CD4-positive, CD25-positive, alpha-beta regulatory T cell (primary cell): ENCODE measurements around the gene B4GALT2. TPM values are rescaled to one million over a fixed set of nuclear protein-coding genes. Genes with fewer than 3 reads are reported as not detected.

Experiments used
- ATAC-seq, 2 donors: fragments of 150-1000 bp; cut with Tn5 transposase; one replicate each; pipeline ENCODE4 v1.10.0; 2021; ENCODE audit warnings: low read depth in 2 of 2, moderate number of reproducible peaks in 2 of 2, moderate library complexity in 1 of 2
- DNase-seq, 3 donors: peaks; one replicate each; pipeline versions ENCODE4 v3.0.0 to v3.0.0-alpha.2; 2012 to 2022; ENCODE audit warnings: mixed read lengths in 1 of 3
- H3K27ac ChIP-seq: one replicate; pipeline ENCODE4 v1.7.0; 2013; ENCODE audit warnings: mild to moderate bottlenecking, low read length; ENCODE audit not compliant: insufficient read depth, poor library complexity, severe bottlenecking
- H3K27me3 ChIP-seq: one replicate; pipeline ENCODE4 v1.7.0; 2013; ENCODE audit warnings: low read length; ENCODE audit not compliant: control insufficient read depth, insufficient read depth
- H3K36me3 ChIP-seq: one replicate; pipeline ENCODE4 v1.7.0; 2013; ENCODE audit warnings: mild to moderate bottlenecking, low read length, moderate library complexity; ENCODE audit not compliant: control insufficient read depth, insufficient read depth
- H3K4me1 ChIP-seq: 2 replicates; pipeline ENCODE4 v1.7.0; 2013; ENCODE audit warnings: mild to moderate bottlenecking, low read length; ENCODE audit not compliant: insufficient read depth, control insufficient read depth, poor library complexity, severe bottlenecking
- H3K4me3 ChIP-seq: one replicate; pipeline ENCODE4 v1.7.0; 2013; ENCODE audit warnings: low read depth, mild to moderate bottlenecking, low read length, moderate library complexity
- H3K9me3 ChIP-seq, 2 experiments: 1 replicate in 1 of 2; 2 replicates in 1 of 2; pipeline ENCODE4 v1.7.0; 2013; ENCODE audit warnings: low read length in 2 of 2, mild to moderate bottlenecking in 1 of 2, moderate library complexity in 1 of 2; ENCODE audit not compliant: control insufficient read depth in 2 of 2
- H3K27ac Mint-ChIP-seq, 3 donors: one replicate each; pipeline ENCODE4 v1.8.0; 2020 to 2022; ENCODE audit warnings: mild to moderate bottlenecking in 3 of 3, mixed read lengths in 3 of 3, moderate library complexity in 2 of 3
- H3K27me3 Mint-ChIP-seq: one replicate; pipeline ENCODE4 v1.8.0; 2022; ENCODE audit warnings: mild to moderate bottlenecking, mixed read lengths
- H3K36me3 Mint-ChIP-seq: one replicate; pipeline ENCODE4 v1.8.0; 2020; ENCODE audit warnings: mixed read lengths
- H3K4me1 Mint-ChIP-seq, 4 donors: one replicate each; pipeline ENCODE4 v1.8.0; 2020 to 2022; ENCODE audit warnings: mixed read lengths in 4 of 4, mild to moderate bottlenecking in 1 of 4
- H3K4me3 Mint-ChIP-seq, 4 donors: one replicate each; pipeline ENCODE4 v1.8.0; 2020 to 2022; ENCODE audit warnings: mild to moderate bottlenecking in 4 of 4, mixed read lengths in 4 of 4, moderate library complexity in 3 of 4
- H3K9me3 Mint-ChIP-seq, 7 donors: one replicate each; pipeline ENCODE4 v1.8.0; 2020 to 2022; ENCODE audit warnings: mixed read lengths in 7 of 7, mild to moderate bottlenecking in 3 of 7, moderate library complexity in 2 of 7
- polyA plus RNA-seq, 4 donors: library from polyadenylated mRNA; unstranded; fragments of 300-500 nt; fragmentation: Illumina TruSeq; gene quantifications; one replicate each; pipeline ENCODE4 v1.2.3, GENCODE V29; 2021
- total RNA-seq: library from RNA; stranded (reverse); gene quantifications from one replicate; pipeline ENCODE4 v1.2.3, GENCODE V29; 2022

The B4GALT2 gene
- total and polyA plus RNA-seq, 5 donors from 2014 or later = 0.20 to 0.86 (median 0.32) TPM

DNA sequence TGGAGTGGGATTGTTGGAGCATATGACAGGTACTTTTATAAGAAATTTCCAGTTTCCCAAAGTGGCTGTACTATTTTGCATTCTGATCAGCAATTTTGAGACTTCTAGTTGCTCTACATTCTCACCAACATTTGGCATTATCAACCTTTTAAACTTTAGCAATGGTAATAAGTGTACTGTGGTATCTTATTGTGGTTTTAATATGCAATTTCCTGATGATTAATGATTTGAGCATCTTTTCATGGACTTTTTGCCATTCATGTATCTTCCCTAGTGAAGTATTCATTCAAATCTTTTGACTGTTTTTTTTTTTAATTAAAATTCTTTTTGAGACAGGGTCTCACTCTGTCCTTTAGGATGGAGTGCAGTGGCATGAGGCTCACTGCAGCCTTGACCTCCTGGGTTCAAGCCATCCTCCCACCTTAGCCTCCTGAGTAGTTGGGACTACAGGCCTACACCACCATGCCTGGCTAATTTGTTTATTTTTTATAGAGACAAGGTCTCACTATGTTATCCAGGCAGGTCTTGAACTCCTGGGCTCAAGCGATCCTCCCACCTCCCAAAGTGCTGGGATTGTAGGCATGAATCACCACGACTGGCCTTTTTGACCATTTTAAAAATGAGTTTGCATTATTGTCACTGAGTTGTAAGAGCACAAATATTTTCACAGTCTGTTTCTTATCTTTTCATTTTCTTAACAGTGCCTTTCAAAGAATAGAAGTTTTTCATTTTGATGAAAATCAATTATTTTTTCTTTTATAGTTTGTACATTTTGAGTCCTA, 60.1 kb downstream of the B4GALT2 start:
- Mint-ChIP-seq H3K4me1 (no peaks in the 10 kb centered on the region), H3K36me3 (no peaks in the 10 kb centered on the region), H3K9me3 (no peaks in the 10 kb centered on the region), H3K27me3 (peaks cover 16% of the 10 kb centered on the region), H3K27ac (no peak overlapping the region), H3K4me3 (no peak overlapping the region)
- H3K9me3 ChIP-seq = no peaks in the 10 kb centered on the region
- no peak overlapping the region for H3K27ac ChIP-seq
- no peaks in the 10 kb centered on the region for H3K4me1 ChIP-seq
- peaks cover 2% of the 10 kb centered on the region for H3K27me3 ChIP-seq
- H3K4me3 ChIP-seq = no peak overlapping the region
- no peaks in the 10 kb centered on the region for H3K36me3 ChIP-seq
- no peak for DNase-seq
- no peak for ATAC-seq

DNA sequence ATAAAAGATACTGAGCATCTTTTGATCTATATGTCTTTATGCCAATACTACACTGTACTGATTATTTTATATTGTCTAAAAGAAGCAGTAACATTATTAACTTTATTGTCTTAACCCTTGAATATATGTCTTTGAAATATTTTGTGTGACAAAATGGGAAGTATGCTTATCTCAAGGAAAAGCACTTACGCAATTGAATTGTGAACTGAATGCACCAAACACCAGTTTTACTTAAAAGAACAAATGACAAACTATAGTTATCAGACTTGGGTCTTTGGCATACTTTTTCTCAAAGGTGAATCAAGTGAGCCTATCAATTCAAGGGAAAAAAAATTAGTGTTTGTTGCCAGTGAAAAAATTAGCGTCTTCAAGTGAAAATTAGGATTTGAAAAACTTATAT, 61.4 kb downstream of the B4GALT2 start:
- no peak overlapping the region for H3K4me3 ChIP-seq
- Mint-ChIP-seq H3K27ac (no peak overlapping the region), H3K27me3 (peaks cover 18% of the 10 kb centered on the region), H3K4me1 (no peaks in the 10 kb centered on the region), H3K4me3 (no peak overlapping the region), H3K36me3 (no peaks in the 10 kb centered on the region), H3K9me3 (no peaks in the 10 kb centered on the region)
- H3K27ac ChIP-seq = no peak overlapping the region
- no peaks in the 10 kb centered on the region for H3K4me1 ChIP-seq
- no peaks in the 10 kb centered on the region for H3K9me3 ChIP-seq
- DNase-seq (no peak), ATAC-seq (no peak)
- peaks cover 2% of the 10 kb centered on the region for H3K27me3 ChIP-seq
- H3K36me3 ChIP-seq = no peaks in the 10 kb centered on the region

Other genes starting within 250 kb of the B4GALT2 start
- gene ARTN, start 45.4 kb upstream of the B4GALT2 start, total RNA-seq = 1.5 TPM
- gene ARTN, start 45.4 kb upstream of the B4GALT2 start, polyA plus RNA-seq = not detected
- gene IPO13, start 32.3 kb upstream of the B4GALT2 start, total RNA-seq = 12.6 TPM
- gene IPO13, start 32.3 kb upstream of the B4GALT2 start, polyA plus RNA-seq = 10 to 100 TPM in 2 of 4 donors, 1 to 10 TPM in 2; 9.4 to 11.6 (median 10.1) TPM
- 17.9 TPM for gene DPH2, start 9.2 kb upstream of the B4GALT2 start, total RNA-seq
- gene DPH2, start 9.2 kb upstream of the B4GALT2 start, polyA plus RNA-seq = 10 to 100 TPM; 17.2 to 25.0 (median 21.0) TPM
- 69.4 TPM for gene ATP6V0B, start 4.2 kb upstream of the B4GALT2 start, total RNA-seq
- 100 to 1,000 TPM; 207 to 274 (median 237) TPM for gene ATP6V0B, start 4.2 kb upstream of the B4GALT2 start, polyA plus RNA-seq
- 1.2 TPM for gene CCDC24, start 12.4 kb downstream of the B4GALT2 start, total RNA-seq
- gene CCDC24, start 12.4 kb downstream of the B4GALT2 start, polyA plus RNA-seq = 1 to 10 TPM in 1 of 4 donors, under 1 TPM in 3; 0.18 to 1.8 (median 0.73) TPM
- gene SLC6A9, start 52.3 kb downstream of the B4GALT2 start, total RNA-seq = 0.20 TPM
- gene SLC6A9, start 52.3 kb downstream of the B4GALT2 start, polyA plus RNA-seq = under 1 TPM in 1 of 4 donors, not detected in 3; 0.07 TPM
- not detected for gene KLF17, start 139.6 kb downstream of the B4GALT2 start, total RNA-seq
- gene KLF17, start 139.6 kb downstream of the B4GALT2 start, polyA plus RNA-seq = not detected
- gene KLF18, start 162.4 kb downstream of the B4GALT2 start, total RNA-seq = not detected
- not detected for gene KLF18, start 162.4 kb downstream of the B4GALT2 start, polyA plus RNA-seq
- gene DMAP1, start 234.3 kb downstream of the B4GALT2 start, total RNA-seq = 54.9 TPM
- 10 to 100 TPM; 33.5 to 39.9 (median 38.4) TPM for gene DMAP1, start 234.3 kb downstream of the B4GALT2 start, polyA plus RNA-seq